Psoas muscle (tissue), 8 donors: ENCODE results near the gene TRDMT1. TPM values are rescaled to one million over a fixed set of nuclear protein-coding genes. Genes with fewer than 3 reads are reported as not detected.
A peak's percentile ranks its signal among the peaks of the same experiment; 100 is the strongest.

ENCODE experiments used
- ATAC-seq, 4 donors: fragments of 200-7000 bp; cut with Tn5 transposase; one replicate each; pipeline ENCODE4 v1.9.1; 2020; ENCODE audit warnings: moderate library complexity in 3 of 4, mild to moderate bottlenecking in 2 of 4
- DNase-seq, 2 donors: peaks; one replicate each; pipeline ENCODE4 v3.0.0-alpha.2; 2020
- H3K27ac ChIP-seq: fragments of 200-600 bp; one replicate; pipeline ENCODE4 v1.8.0; 2022
- H3K27me3 ChIP-seq, 3 donors: fragments of 200-600 bp in 1 of 3; one replicate each; pipeline versions ENCODE4 v1.6.1 to v1.8.0; 2013 to 2022; ENCODE audit warnings: low read length in 2 of 3, mild to moderate bottlenecking in 2 of 3, moderate library complexity in 1 of 3; ENCODE audit not compliant: insufficient read depth in 3 of 3
- H3K36me3 ChIP-seq, 2 donors: fragments of 200-600 bp in 1 of 2; one replicate each; pipeline versions ENCODE4 v1.6.1 to v1.8.0; 2013 to 2022; ENCODE audit warnings: low read depth in 1 of 2, mild to moderate bottlenecking in 1 of 2, moderate library complexity in 1 of 2; ENCODE audit not compliant: insufficient read depth in 1 of 2
- H3K4me1 ChIP-seq: fragments of 200-600 bp; one replicate; pipeline ENCODE4 v1.8.0; 2022
- H3K4me3 ChIP-seq: fragments of 200-600 bp; one replicate; pipeline ENCODE4 v1.8.0; 2022; ENCODE audit warnings: mild to moderate bottlenecking
- H3K9me3 ChIP-seq: fragments of 200-600 bp; one replicate; pipeline ENCODE4 v1.8.0; 2022
- CTCF ChIP-seq: fragments of 200-600 bp; IDR thresholded peaks from one replicate; pipeline ENCODE4 v1.8.0; 2022; ENCODE audit warnings: antibody characterized with exemption
- WGBS, 3 donors: extraction: QIAGEN DNeasy Blood & Tissue Kit; methylation state at CpG; one replicate each; pipeline versions ENCODE4 v1.1.6 to v1.1.7; 2013; 5-methylcytosine and 5-hydroxymethylcytosine counted together
- intact Hi-C, 2 donors: fragments of 100-400 bp; cut with DNase I; formaldehyde crosslinking; loops; one replicate each; pipeline versions ENCODE4 v1.11.0 to v1.14.2; 2022
- polyA plus RNA-seq, 3 donors: library from polyadenylated mRNA; stranded (reverse); fragments of 200-250 nt; gene quantifications; one replicate each; pipeline ENCODE4 v1.2.3, GENCODE V29; 2013
- total RNA-seq, 4 donors: library from RNA; stranded (reverse); fragmentation: NEBNext Ultra II Directional in 2 of 4; extraction: Animal tissue kit (Norgen Biotek cat#: 25700) in 2 of 4; gene quantifications; one replicate each; pipeline versions ENCODE4 v1.2.1 to v1.2.4, GENCODE V29; 2021 to 2023
- donor health status: healthy with polysubstance abuse.
- donor health status: DM: no; HTN: no; CAD: no; lungs with moderate emphysema.
- donor health status: Bipolar disorder and iron deficiency.
- donor health status: healthy.
- donor health status: DM: yes; HTN: yes; CAD: no.
- donor health status: DM: no; HTN: no; CAD: no.
- donor health status: DM: no; HTN: no; CAD: no.
- donor health status: DM: yes; HTN: yes; CAD: no.

The TRDMT1 gene
- total and polyA plus RNA-seq, 7 donors: 0.49 to 2.7 (median 2.3) TPM

GRCh38 chr10:17113889-17114540, 87.5 kb downstream of the TRDMT1 start:
- peak in 1 of 4 donors; percentile 56 for ATAC-seq
- TF ChIP-seq CTCF: no peak
- no peak overlapping the region for H3K27ac ChIP-seq

GRCh38 chr10:17113346-17113745, 88.1 kb downstream of the TRDMT1 start:
- no peak for TF ChIP-seq CTCF
- Histone ChIP-seq H3K27me3 (no peaks in the 10 kb centered on the region), H3K27ac (no peak overlapping the region), H3K4me3 (no peak overlapping the region), H3K4me1 (no peaks in the 10 kb centered on the region), H3K9me3 (no peaks in the 10 kb centered on the region), H3K36me3 (no peaks in the 10 kb centered on the region)
- no peak for DNase-seq
- WGBS, 3 donors: 85 to 90% (median 88%) methylated on average over 4 of the region's 4 CpGs
- intact Hi-C loops: no loop called here
- no peak for ATAC-seq

More at GRCh38 chr10:17113889-17114540, 87.5 kb downstream of the TRDMT1 start:
- intact Hi-C loops: no loop called here
- Histone ChIP-seq H3K4me1 (no peaks in the 10 kb centered on the region), H3K27me3 (no peaks in the 10 kb centered on the region), H3K9me3 (no peaks in the 10 kb centered on the region), H3K36me3 (no peaks in the 10 kb centered on the region), H3K4me3 (no peak overlapping the region)
- peak; percentile 55 to 80 for DNase-seq
- WGBS, 3 donors: 27 to 48% (median 27%) methylated on average over 7 of the region's 7 CpGs

- no peak for TF ChIP-seq CTCF
- no peak for ATAC-seq
- Histone ChIP-seq H3K36me3 (no peaks in the 10 kb centered on the region), H3K4me1 (no peaks in the 10 kb centered on the region), H3K9me3 (no peaks in the 10 kb centered on the region), H3K4me3 (no peak overlapping the region), H3K27ac (no peak overlapping the region), H3K27me3 (no peaks in the 10 kb centered on the region)
- WGBS, 3 donors: 61 to 81% (median 62%) methylated on average over 3 of the region's 3 CpGs
- no peak for DNase-seq
- intact Hi-C loops: no loop called here
Observed at GRCh38 chr10:17112566-17112965, 88.9 kb downstream of the TRDMT1 start.

GRCh38 chr10:17109475-17110207, 91.8 kb downstream of the TRDMT1 start:
- 84 to 94% (median 85%) methylated on average over 3 of the region's 3 CpGs for WGBS, 3 donors

More at GRCh38 chr10:17109475-17110207, 91.8 kb downstream of the TRDMT1 start:
- no peak overlapping the region for H3K4me3 ChIP-seq
- TF ChIP-seq CTCF: no peak
- intact Hi-C loops: no loop called here
- no peak overlapping the region for H3K27ac ChIP-seq
- H3K9me3 ChIP-seq: no peaks in the 10 kb centered on the region
- no peaks in the 10 kb centered on the region for H3K36me3 ChIP-seq
- H3K4me1 ChIP-seq: no peaks in the 10 kb centered on the region
- H3K27me3 ChIP-seq: no peaks in the 10 kb centered on the region
- ATAC-seq: no peak
- no peak for DNase-seq
